Measurements from ENCODE around the gene EML3. TPM values are rescaled to one million over a fixed set of nuclear protein-coding genes. Genes with fewer than 3 reads are reported as not detected.

Gene EML3
- total RNA-seq, 1 experiment from 2014 or later = 51.1 TPM

DNA sequence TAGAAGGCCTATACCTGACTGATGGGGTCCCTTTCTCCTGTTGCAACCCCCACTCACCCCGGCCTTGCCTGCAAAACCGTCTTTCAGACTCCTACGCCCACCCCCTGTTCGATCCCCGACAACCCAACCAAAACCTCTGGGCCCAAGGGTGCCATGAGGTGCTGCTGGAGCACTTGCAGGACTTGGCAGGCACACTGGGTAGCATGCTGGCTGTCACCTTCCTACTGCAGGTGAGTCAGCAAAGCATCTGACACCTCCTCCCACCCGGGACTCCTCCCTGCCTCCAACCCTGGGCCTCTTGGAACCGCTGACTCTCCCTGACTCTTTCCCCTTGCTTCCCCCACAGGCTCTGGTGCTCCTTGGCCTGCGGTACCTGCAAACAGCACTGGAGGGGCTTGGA, 1.7 kb upstream of the EML3 start (continued):
- TF ChIP-seq NFE2L1 (CRISPR knock-in tag; IDR thresholded peaks at IDR 0.05) (no peak), JUN (CRISPR knock-in tag; IDR thresholded peaks at IDR 0.05) (no peak), NR2C2 (CRISPR knock-in tag; IDR thresholded peaks at IDR 0.05) (no peak)

DNA sequence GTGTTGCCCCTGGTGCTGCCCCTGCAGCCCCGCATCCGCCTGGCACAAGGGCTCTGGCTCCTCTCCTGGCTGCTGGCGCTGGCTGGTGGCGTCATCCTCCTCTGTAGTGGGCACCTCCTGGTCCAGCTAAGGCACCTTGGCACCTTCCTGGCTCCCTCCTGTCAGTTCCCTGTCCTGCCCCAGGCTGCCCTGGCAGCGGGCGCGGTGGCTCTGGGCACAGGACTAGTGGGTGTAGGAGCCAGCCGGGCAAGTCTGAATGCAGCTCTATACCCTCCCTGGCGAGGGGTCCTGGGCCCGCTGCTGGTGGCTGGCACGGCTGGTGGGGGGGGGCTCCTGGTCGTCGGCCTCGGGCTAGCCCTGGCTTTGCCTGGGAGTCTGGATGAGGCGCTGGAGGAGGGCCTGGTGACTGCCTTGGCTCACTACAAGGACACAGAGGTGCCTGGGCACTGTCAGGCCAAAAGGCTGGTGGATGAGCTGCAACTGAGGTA, 760 bp upstream of the EML3 start:
- ATAC-seq (no peak), DNase-seq (ENCODE audit: low spot score) (no peak)
- peaks cover 9% of the 10 kb centered on the region; the same call in 1 of the 2 replicates for H3K27me3 Mint-ChIP-seq (ENCODE audit: low read depth)

DNA sequence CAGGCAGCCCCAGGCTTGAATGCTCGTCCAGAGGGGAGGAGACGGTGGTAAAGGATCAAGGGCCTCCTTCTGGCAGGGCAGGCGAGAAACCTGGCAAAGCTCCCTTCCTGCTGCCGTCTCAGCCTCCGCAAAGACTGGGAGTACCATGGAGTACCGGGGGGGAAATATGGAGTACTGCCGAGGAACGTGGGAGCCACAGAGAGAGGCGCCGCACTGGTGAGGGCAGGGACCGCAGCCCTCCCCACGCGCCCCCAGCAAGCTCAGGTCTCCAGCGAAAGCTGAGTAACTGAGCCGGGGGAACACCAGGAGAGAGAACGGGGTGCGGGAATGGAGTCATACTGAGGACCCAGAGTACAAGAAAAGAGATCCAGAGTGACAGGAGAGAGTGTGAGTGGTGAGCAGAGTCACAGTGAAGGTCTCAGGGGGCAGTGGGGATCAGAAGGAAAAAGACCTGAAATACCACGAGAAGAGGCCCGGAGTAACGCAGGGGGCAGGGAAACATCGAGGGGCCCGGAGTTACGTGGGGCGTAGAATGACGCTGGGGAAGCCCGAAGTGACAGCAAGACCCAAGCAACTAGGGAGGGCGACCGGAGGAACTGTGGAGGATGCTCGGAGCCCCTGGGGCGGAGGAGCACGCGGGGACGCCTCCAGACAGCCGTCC, 740 bp downstream of the EML3 start:
- peak overlapping the region; percentile 8; the same call in 1 of the 2 replicates for H3K27ac Mint-ChIP-seq
- peaks cover 9% of the 10 kb centered on the region; the same call in 1 of the 2 replicates for H3K27me3 Mint-ChIP-seq (ENCODE audit: low read depth)
- ATAC-seq (peak; percentile 1; the same call in 1 of the 2 replicates), DNase-seq (ENCODE audit: low spot score) (peak; percentile 26)
- ChIA-PET CTCF (interaction anchor here (0.6 to 3.7 kb wide), 32 partner anchors 10 to 250 kb away, joined by 3 to 51 read pairs (median 5); partner anchors contain the start of genes AHNAK, B3GAT3, C11orf98 and CSKMT), POLR2A (interaction anchor here (0.9 to 3.7 kb wide), 5 partner anchors 9 to 76 kb away, joined by 3 to 21 read pairs (median 8); partner anchors contain the start of genes B3GAT3, C11orf98, CSKMT and MTA2)
- H3K4me3 Mint-ChIP-seq = peak overlapping the region; percentile 95
- no peaks in the 10 kb centered on the region for H3K9me3 Mint-ChIP-seq
- H3K36me3 Mint-ChIP-seq = no peaks in the 10 kb centered on the region
- H3K4me1 Mint-ChIP-seq = peaks cover 36% of the 10 kb centered on the region
- TF ChIP-seq ZNF263 (CRISPR knock-in tag; IDR thresholded peaks at IDR 0.05; ENCODE audit: low read depth) (no peak), FOXP1 (CRISPR knock-in tag; IDR thresholded peaks at IDR 0.05; ENCODE audit: borderline replicate concordance) (no peak), GRHL2 (CRISPR knock-in tag; IDR thresholded peaks at IDR 0.05; ENCODE audit: insufficient replicate concordance, severe bottlenecking) (no peak), MYBL2 (CRISPR knock-in tag; IDR thresholded peaks at IDR 0.05) (no peak), NFATC4 (CRISPR knock-in tag; IDR thresholded peaks at IDR 0.05) (no peak), FOXK1 (CRISPR knock-in tag; IDR thresholded peaks at IDR 0.05) (0 out of 2 replicates have a peak, but pooled peaks have one; percentile 8), NFYB (CRISPR knock-in tag; conservative IDR thresholded peaks at IDR 0.05; ENCODE audit: low read depth) (no peak)
- TF ChIP-seq, protein P1, sequence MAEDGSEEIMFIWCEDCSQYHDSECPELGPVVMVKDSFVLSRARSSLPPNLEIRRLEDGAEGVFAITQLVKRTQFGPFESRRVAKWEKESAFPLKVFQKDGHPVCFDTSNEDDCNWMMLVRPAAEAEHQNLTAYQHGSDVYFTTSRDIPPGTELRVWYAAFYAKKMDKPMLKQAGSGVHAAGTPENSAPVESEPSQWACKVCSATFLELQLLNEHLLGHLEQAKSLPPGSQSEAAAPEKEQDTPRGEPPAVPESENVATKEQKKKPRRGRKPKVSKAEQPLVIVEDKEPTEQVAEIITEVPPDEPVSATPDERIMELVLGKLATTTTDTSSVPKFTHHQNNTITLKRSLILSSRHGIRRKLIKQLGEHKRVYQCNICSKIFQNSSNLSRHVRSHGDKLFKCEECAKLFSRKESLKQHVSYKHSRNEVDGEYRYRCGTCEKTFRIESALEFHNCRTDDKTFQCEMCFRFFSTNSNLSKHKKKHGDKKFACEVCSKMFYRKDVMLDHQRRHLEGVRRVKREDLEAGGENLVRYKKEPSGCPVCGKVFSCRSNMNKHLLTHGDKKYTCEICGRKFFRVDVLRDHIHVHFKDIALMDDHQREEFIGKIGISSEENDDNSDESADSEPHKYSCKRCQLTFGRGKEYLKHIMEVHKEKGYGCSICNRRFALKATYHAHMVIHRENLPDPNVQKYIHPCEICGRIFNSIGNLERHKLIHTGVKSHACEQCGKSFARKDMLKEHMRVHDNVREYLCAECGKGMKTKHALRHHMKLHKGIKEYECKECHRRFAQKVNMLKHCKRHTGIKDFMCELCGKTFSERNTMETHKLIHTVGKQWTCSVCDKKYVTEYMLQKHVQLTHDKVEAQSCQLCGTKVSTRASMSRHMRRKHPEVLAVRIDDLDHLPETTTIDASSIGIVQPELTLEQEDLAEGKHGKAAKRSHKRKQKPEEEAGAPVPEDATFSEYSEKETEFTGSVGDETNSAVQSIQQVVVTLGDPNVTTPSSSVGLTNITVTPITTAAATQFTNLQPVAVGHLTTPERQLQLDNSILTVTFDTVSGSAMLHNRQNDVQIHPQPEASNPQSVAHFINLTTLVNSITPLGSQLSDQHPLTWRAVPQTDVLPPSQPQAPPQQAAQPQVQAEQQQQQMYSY (CRISPR knock-in tag; IDR thresholded peaks at IDR 0.05) = peak; percentile 92
- TF ChIP-seq, protein P2, sequence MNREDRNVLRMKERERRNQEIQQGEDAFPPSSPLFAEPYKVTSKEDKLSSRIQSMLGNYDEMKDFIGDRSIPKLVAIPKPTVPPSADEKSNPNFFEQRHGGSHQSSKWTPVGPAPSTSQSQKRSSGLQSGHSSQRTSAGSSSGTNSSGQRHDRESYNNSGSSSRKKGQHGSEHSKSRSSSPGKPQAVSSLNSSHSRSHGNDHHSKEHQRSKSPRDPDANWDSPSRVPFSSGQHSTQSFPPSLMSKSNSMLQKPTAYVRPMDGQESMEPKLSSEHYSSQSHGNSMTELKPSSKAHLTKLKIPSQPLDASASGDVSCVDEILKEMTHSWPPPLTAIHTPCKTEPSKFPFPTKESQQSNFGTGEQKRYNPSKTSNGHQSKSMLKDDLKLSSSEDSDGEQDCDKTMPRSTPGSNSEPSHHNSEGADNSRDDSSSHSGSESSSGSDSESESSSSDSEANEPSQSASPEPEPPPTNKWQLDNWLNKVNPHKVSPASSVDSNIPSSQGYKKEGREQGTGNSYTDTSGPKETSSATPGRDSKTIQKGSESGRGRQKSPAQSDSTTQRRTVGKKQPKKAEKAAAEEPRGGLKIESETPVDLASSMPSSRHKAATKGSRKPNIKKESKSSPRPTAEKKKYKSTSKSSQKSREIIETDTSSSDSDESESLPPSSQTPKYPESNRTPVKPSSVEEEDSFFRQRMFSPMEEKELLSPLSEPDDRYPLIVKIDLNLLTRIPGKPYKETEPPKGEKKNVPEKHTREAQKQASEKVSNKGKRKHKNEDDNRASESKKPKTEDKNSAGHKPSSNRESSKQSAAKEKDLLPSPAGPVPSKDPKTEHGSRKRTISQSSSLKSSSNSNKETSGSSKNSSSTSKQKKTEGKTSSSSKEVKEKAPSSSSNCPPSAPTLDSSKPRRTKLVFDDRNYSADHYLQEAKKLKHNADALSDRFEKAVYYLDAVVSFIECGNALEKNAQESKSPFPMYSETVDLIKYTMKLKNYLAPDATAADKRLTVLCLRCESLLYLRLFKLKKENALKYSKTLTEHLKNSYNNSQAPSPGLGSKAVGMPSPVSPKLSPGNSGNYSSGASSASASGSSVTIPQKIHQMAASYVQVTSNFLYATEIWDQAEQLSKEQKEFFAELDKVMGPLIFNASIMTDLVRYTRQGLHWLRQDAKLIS (CRISPR knock-in tag; IDR thresholded peaks at IDR 0.05; ENCODE audit: borderline replicate concordance) = no peak
- TF ChIP-seq, protein P3, sequence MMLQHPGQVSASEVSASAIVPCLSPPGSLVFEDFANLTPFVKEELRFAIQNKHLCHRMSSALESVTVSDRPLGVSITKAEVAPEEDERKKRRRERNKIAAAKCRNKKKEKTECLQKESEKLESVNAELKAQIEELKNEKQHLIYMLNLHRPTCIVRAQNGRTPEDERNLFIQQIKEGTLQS (CRISPR knock-in tag; conservative IDR thresholded peaks at IDR 0.05) = no peak
- TF ChIP-seq, protein P4, sequence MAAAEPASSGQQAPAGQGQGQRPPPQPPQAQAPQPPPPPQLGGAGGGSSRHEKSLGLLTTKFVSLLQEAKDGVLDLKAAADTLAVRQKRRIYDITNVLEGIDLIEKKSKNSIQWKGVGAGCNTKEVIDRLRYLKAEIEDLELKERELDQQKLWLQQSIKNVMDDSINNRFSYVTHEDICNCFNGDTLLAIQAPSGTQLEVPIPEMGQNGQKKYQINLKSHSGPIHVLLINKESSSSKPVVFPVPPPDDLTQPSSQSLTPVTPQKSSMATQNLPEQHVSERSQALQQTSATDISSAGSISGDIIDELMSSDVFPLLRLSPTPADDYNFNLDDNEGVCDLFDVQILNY (CRISPR knock-in tag; IDR thresholded peaks at IDR 0.05) = no peak
- TF ChIP-seq, protein P5, sequence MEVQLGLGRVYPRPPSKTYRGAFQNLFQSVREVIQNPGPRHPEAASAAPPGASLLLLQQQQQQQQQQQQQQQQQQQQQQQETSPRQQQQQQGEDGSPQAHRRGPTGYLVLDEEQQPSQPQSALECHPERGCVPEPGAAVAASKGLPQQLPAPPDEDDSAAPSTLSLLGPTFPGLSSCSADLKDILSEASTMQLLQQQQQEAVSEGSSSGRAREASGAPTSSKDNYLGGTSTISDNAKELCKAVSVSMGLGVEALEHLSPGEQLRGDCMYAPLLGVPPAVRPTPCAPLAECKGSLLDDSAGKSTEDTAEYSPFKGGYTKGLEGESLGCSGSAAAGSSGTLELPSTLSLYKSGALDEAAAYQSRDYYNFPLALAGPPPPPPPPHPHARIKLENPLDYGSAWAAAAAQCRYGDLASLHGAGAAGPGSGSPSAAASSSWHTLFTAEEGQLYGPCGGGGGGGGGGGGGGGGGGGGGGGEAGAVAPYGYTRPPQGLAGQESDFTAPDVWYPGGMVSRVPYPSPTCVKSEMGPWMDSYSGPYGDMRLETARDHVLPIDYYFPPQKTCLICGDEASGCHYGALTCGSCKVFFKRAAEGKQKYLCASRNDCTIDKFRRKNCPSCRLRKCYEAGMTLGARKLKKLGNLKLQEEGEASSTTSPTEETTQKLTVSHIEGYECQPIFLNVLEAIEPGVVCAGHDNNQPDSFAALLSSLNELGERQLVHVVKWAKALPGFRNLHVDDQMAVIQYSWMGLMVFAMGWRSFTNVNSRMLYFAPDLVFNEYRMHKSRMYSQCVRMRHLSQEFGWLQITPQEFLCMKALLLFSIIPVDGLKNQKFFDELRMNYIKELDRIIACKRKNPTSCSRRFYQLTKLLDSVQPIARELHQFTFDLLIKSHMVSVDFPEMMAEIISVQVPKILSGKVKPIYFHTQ (CRISPR knock-in tag; IDR thresholded peaks at IDR 0.05) = no peak

More for the DNA sequence above, 760 bp upstream of the EML3 start:
- Mint-ChIP-seq H3K4me1 (peaks cover 24% of the 10 kb centered on the region), H3K27ac (no peak overlapping the region), H3K36me3 (no peaks in the 10 kb centered on the region), H3K9me3 (no peaks in the 10 kb centered on the region), H3K4me3 (peak overlapping the region; percentile 27; the same call in 1 of the 2 replicates)
- CTCF ChIA-PET = interaction anchor here (0.7 to 3.0 kb wide), 4 partner anchors 8 to 58 kb away, joined by 5 to 51 read pairs (median 24); partner anchors contain the start of genes B3GAT3, LBHD1, MTA2 and TUT1
- TF ChIP-seq RELA (CRISPR knock-in tag; IDR thresholded peaks at IDR 0.05; ENCODE audit: borderline replicate concordance) (0 out of 2 replicates have a peak, but pooled peaks have one; percentile 35), SP1 (CRISPR knock-in tag; conservative IDR thresholded peaks at IDR 0.05) (no peak)
- TF ChIP-seq, protein P6, sequence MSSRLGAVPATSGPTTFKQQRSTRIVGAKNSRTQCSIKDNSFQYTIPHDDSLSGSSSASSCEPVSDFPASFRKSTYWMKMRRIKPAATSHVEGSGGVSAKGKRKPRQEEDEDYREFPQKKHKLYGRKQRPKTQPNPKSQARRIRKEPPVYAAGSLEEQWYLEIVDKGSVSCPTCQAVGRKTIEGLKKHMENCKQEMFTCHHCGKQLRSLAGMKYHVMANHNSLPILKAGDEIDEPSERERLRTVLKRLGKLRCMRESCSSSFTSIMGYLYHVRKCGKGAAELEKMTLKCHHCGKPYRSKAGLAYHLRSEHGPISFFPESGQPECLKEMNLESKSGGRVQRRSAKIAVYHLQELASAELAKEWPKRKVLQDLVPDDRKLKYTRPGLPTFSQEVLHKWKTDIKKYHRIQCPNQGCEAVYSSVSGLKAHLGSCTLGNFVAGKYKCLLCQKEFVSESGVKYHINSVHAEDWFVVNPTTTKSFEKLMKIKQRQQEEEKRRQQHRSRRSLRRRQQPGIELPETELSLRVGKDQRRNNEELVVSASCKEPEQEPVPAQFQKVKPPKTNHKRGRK (CRISPR knock-in tag; IDR thresholded peaks at IDR 0.05; ENCODE audit: borderline replicate concordance) = no peak
- POLR2A ChIA-PET = interaction anchor here (1.4 to 3.7 kb wide), 2 partner anchors 8 to 22 kb away, joined by 8 to 21 read pairs; partner anchors contain the start of genes B3GAT3 and TUT1

Measured in WTC11 (cell line).